ENCODE measurements around the gene DAAM1.

- no peak for TF ChIP-seq CTCF (optimal IDR thresholded peaks at IDR 0.05 in 1 of 3, IDR thresholded peaks at IDR 0.05 in 1 of 3, conservative IDR thresholded peaks at IDR 0.05 in 1 of 3; ENCODE audit: extremely low read depth in 1 of 3, insufficient read depth in 2 of 3, low read length in 3 of 3)
- TF ChIP-seq EZH2 (IDR thresholded peaks at IDR 0.05; ENCODE audit: low read length), result no peak
These were observed 120.2 kb downstream of the DAAM1 start for GRCh38 chr14:59308673-59309072.
